ENCODE data around the gene FAM13C.
A peak's percentile ranks its signal among the peaks of the same experiment; 100 is the strongest.
"Not testable (repeated sequence)": the region's sequence is repeated elsewhere in the genome, so short reads cannot be mapped to it uniquely, and the experiment has no call there.

The FAM13C gene

DNA sequence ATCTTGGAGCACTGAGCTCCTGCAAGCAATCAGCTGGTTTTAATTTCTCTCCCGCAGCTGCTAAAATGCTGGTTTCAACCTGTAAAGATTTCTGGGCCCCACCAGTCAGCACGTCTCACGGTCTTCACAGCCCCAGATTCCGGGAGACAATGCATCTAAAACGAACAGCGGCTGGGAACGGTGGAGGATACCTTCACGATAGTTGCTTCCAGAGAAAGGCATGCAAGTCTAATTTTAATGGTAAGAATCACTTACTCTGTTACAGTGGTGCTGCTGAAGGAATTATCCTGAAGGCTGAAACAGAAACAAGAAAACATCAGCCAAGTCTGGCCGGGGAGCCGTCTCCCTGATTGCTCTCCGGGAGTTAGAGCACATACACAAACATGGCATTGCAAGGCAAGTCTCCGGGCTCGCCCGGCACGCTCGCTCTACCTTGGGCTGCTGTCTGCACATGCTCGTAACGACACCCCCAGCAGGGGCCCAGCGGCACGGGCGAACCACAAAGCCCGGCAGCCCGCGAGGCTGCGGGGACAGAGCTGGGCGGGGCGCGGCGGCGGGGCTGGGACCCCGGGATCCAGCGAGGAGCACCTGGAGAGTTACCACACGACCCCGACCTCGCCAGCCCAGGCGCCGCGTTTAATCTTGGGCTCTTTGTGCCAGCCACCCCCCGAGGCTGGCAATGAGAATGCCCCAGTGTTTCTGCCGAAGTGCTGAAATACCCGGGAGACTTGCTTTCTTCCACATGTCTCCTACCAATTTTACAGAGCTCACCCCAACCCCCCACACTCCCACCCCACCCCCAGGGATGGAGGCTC is at the start of gene FAM13C:
TSS of gene FAM13C (minus strand) at position 406 of the 815 bp plus-strand sequence. CDS start at position 317, 89 bp downstream.
- DNase-seq: peak; percentile 33

- no peak for DNase-seq
Measured at GRCh38 chr10:59405235-59405634, 42.9 kb upstream of the FAM13C start.

- DNase-seq: no peak
Measured at GRCh38 chr10:59400214-59400613, 37.9 kb upstream of the FAM13C start.

DNA sequence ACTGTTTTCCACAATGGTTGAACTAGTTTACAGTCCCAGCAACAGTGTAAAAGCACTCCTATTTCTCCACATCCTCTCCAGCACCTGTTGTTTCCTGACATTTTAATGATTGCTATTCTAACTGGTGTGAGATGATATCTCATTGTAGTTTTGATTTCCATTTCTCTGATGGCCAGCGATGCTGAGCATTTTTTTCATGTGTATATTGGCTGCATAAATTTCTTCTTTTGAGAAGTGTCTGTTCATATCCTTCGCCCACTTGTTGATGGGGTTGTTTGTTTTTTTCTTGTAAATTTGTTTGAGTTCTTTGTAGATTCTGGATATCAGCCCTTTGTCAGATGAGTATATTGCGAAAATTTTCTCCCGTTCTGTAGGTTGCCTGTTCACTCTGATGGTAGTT is 37.0 kb upstream of the FAM13C start:
- not testable (repeated sequence) for DNase-seq

- DNase-seq: no peak
Measured at GRCh38 chr10:59397961-59398360, 35.6 kb upstream of the FAM13C start.

DNA sequence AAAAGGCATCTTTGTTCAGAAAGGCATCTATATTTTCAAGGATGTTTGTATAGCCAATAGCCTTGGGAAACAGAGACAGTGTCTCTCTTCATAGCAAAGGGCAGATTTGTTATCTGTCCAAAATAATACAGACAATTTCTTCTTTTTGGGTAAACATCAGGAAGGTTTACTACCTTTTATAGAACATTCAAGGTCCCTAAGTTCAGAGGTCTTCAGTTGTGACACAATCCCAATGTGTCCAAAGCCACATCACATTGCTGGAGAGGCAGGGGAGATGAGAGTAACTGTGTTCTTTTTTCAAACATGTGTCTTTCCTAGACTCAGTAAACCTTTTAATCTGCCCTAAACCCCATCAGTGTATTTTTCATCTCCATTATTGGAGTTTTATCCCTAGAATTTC is 33.6 kb upstream of the FAM13C start:
- no peak for DNase-seq

DNA sequence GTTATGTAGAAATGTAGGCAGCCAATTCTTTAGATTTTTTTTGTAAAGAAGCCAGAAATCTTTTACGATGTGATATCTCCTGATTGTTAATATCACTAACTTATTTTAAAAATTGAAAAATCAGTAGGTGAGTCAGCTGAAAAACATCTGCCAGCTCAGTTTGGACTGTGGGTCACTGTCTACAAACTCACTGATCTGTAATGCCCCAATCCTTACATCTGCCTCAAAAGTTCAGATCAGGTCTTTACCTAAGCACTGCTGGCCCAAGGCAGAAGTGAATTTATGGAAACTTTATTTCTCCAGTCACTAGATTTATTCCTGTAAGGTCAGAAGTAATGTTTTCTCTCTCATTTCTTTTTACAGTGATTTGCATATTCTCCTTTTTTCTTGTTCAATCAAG is 31.0 kb upstream of the FAM13C start:
- no peak for DNase-seq

GRCh38 chr10:59391060-59391459 is 28.7 kb upstream of the FAM13C start:
- DNase-seq: no peak

DNA sequence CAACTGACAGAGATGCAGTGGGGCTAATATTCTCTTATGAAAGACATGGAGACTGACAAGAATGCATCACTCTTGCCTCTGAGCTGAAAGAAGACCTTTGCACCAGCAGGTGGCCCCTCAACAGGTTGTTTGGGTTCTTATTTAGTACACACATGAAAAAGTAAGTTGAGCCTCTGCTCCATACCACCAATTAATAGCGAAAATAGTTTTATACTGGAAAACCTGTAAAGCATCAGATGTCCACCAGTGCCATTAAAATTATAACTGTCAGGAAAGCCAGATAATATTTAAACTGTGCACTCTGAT is 26.3 kb upstream of the FAM13C start:
- no peak for DNase-seq

- no peak for DNase-seq
Measured at GRCh38 chr10:59387951-59388670, 25.8 kb upstream of the FAM13C start.

GRCh38 chr10:59384761-59385160 is 22.4 kb upstream of the FAM13C start:
- no peak for DNase-seq

- no peak for DNase-seq
Measured at GRCh38 chr10:59383908-59384307, 21.6 kb upstream of the FAM13C start.

DNA sequence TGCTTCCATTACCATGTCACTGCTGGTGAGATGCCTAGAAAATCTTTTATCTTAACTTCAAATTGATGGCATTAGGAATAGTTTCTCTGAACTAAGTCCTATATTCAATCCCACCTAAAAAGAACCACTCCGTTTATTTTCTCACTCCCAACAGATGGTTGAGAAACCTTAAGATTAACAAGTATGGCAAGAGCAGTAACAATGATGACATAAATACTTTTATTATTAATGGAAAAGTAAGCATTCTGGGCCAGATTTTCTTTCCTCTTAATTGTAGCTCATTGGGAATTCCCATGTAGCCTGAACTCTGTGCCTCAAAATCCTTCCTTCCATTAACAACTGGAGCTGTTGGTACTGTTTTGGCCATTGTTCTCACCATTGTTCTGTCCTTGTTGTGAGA is 21.1 kb upstream of the FAM13C start:
- DNase-seq: no peak

DNA sequence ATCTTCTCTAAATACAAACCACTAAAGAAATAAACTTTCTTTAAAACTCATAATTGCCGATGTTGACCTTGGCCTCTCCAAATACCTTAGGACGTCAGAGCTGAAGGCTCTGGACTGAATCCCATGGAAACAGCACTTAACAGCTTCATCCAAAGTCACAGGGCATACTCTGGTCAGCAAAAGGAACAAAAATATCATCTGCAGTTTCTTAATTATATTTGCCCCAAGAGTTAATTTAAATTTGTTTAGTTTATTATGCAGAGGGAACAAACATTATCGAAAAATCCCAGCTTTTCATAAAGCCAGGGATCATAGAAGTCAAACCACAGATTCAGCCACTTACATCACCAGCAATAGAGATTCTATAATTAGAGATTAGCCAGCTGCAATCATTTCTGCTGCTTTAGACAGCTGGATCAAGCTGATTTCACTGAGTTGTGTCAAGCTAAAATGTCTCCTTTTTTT is 20.5 kb upstream of the FAM13C start:
- no peak for DNase-seq

DNA sequence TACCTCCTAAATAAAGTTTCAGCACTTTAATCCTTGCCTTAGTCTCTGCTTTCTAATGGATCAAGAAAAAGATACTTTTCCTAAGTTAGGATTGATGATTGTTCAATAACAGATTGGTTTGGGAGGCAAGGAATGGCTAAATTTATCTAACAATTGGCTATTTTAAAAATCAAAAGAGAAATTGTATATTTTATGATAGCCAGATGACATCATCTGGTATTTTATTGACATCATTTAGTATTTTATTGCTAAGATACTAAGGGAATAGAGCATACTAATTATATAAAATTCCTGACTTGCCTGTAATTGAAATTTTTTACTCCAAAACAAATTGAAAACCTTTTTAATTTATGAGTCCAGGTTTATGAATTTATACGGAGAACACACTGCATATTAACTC is 19.3 kb upstream of the FAM13C start:
- DNase-seq: no peak

DNA sequence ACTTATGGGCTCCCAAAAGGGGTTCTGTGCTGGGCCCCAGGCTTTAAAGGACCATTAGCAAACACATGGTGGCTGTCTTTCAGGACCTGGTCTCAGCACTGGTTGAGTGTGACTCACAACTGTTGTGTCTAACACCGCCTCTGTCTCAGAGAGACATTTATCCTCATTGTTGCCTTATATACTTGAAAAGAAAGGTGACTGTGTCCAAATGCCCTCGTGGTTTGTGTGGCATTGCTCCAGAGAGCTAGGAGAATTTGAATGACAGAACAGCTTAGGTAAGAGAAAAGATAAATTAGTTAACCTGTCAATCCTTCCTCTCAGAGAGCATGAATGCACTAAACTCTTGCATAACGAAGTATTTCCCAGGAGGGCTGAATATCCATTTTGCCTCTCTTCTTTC is 14.5 kb upstream of the FAM13C start:
- no peak for DNase-seq

GRCh38 chr10:59375990-59376389 is 13.6 kb upstream of the FAM13C start:
- no peak for DNase-seq

DNA sequence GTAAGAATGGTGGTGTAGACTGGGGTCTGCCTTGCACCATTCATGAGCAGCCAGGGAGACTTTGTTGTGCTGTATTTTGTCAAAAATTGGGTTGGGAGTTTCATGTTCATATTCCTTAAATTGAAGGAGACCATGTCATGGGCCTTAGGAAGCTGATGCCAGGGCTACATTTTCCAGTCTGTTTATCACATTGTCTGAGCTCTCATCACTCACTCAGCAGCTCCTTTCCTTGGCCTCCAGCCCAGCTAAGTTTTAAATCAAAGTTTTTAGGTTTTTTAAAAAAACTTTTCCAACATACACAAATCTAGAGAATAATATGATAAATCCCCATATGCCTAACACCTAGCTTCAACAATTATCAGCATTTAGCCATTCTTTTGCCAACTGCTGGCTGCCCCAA is 12.6 kb upstream of the FAM13C start:
- DNase-seq: no peak

GRCh38 chr10:59373071-59373470 is 10.7 kb upstream of the FAM13C start:
- no peak for DNase-seq

DNA sequence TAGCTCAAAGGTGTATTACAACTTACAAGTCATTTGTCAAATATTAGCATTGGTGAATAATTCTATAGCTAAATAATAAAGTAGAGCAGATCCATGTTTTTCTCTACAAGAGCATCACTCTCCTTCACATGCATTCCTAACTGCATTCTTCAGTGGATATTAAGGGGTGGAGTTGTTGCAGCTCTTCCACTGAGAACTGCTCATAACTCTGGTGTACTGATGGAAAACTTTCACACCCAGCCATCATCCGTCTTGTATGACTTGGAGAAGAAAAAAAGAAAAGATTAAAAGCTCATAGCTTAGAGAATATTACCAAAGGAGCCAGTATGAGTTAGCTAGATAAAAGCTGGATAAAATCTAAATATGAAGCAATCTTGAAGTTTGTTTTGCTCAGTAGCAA is 10.2 kb upstream of the FAM13C start:
- DNase-seq: no peak

- DNase-seq: no peak
Measured at GRCh38 chr10:59366290-59366689, 3.9 kb upstream of the FAM13C start.

- no peak for DNase-seq
Measured at GRCh38 chr10:59363446-59363958, 1.2 kb upstream of the FAM13C start.

GRCh38 chr10:59362959-59363381 is 621 bp upstream of the FAM13C start:
- DNase-seq: peak; percentile 32

DNA sequence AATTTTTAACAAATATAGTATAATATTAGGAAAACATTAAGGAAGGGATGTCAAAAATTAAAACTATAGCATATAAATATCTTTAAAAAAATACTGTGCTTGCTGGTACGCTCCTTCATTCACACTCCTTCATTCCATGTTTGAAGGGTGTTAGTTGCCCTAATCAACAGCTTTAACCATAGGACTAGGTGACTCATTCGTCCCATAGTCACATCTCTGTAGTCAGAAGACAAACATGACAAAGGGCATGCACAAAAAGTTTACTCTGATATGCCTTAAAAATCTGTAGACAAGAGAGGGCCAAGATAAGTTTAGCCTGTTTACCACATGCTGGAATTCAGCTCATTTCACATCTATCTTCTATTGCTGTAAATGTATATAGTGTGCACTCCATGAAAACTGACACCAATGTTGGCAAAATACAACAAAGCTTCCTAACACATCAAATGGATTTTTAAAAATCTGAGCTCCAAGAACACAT is 646 bp downstream of the FAM13C start:
- DNase-seq: no peak
